HG03095 (cell line): ENCODE results near the gene CLSTN2.
"Not testable (repeated sequence)": the region's sequence is repeated elsewhere in the genome, so short reads cannot be mapped to it uniquely, and the experiment has no call there.

Experiments used
- ATAC-seq: cut with Tn5 transposase; IDR thresholded peaks from one replicate; pipeline ENCODE4 v1.9.1; 2021; ENCODE audit warnings: moderate library complexity; ENCODE audit not compliant: unreplicated experiment

The CLSTN2 gene

DNA sequence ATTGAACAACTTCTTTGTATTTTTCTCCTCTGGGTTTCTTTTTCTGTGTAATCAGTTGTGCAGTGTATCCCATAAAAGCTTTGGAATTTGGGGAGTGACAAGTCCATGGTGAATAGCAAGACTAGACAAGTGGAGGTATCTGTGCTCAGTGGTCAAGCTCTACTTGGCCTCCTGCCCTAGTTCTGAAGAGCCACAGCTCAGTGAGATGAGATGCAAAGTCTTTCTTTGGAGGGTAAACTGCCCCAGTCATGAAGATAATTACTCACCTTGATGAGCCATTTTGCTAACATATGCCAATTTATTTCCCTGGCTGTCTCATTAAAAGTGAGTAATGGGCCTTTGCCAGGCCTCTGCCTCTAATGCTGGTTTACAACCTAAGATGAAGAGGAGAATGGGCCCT is 471.7 kb downstream of the CLSTN2 start:
- no peak for ATAC-seq

DNA sequence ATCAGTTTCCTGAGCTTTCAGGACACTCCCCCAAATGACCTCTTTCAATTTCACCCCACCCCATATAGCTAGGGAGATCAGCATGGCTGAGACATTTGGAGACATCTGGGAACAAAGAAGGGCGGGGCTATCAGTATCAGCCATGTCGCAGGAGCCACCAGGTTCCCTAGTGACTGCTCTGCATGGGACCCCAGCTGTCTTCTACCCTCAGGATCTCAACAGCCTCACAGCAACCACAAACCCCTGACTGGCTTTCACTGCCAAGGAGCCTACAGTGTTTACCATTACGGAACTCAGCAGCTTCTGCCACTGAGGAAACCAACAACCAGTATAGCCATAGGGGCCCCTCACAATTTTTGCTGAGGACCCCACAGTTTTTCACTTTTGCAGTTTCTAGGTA is 473.3 kb downstream of the CLSTN2 start:
- ATAC-seq = no peak

DNA sequence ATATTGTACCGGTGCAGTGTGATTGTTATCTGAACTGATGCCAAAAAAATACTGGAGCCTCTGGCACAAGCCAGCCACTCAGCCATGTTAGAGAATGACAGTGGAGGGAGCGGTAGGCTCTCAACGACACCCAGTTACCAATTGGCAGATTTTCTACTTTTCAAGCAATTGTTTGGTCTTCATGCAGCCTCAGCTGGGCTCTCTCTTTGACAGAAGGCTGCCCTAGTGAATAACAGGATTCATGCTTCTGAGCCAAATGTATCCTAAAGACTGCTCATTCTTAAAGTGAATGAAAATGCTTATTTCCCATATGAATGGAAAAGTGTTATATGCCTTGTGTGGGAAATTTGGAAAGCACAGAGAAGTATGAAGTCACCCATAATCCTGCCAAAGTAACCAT is 481.7 kb downstream of the CLSTN2 start:
- no peak for ATAC-seq

- no peak for ATAC-seq
Measured at GRCh38 chr3:140420621-140421357, 485.8 kb downstream of the CLSTN2 start.

GRCh38 chr3:140421884-140422283 is 486.9 kb downstream of the CLSTN2 start:
- no peak for ATAC-seq

DNA sequence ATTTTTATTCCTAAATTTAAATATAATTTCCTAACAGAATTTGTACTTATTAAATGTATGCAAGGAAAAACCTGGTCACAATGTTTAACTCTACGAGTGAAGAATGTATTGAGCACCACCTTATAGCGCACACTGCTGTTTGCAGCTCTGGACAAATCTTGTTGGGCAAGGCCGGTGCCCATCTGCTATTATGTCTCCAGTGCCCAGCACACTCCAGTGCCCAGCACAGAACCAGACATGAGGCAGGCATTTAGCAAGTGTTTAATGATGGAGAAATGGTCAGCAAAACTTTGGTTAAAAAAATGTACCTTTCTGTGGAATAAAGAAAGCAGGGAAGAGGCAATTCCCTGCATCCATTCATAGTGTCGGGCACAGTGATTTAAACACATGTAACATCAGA is 488.2 kb downstream of the CLSTN2 start:
- ATAC-seq = no peak

DNA sequence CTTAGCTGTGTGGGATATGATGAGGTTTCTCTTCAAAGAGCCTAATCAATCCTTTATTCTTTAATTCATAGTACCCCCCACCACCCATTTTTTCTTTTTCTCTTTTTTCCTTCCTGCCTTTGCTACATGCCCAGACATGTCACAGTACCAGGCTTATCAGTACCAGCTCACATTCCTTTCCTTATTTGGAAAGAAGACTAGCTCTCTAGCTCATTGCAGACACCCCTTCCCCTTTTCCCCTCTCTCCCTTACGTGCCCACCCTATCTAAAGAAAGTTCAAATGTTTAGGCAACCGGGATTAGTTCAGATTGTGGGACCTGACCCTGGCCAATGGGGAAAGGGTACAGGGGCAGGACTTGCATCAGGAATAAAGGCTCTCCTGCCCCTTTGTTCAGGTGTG is 488.6 kb downstream of the CLSTN2 start:
- not testable (repeated sequence) for ATAC-seq

- ATAC-seq = no peak
Measured at GRCh38 chr3:140424211-140424610, 489.2 kb downstream of the CLSTN2 start.

GRCh38 chr3:140424726-140425125 is 489.7 kb downstream of the CLSTN2 start:
- ATAC-seq = no peak

GRCh38 chr3:140427786-140428185 is 492.8 kb downstream of the CLSTN2 start:
- no peak for ATAC-seq

GRCh38 chr3:140428380-140428779 is 493.4 kb downstream of the CLSTN2 start:
- ATAC-seq = no peak

GRCh38 chr3:140429791-140430190 is 494.8 kb downstream of the CLSTN2 start:
- no peak for ATAC-seq

DNA sequence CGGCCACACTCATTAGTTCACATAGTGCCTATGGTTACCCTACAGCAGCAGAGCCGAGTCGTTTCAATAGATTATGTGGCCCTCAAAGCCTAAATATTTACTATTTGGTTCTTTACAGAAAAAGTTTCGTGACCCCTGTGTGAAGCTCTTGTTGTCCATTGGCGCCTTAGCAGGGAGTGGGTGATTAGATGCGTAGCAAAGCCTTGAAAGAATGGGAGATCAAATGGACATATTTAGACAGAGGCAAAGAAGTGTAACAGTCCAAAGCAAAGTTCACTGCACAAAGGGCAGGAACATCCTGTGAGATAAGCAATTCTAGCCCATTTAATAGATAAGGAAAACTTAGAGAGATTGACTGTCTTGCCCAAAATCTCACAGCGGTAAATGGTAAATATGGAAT is 495.5 kb downstream of the CLSTN2 start:
- no peak for ATAC-seq

DNA sequence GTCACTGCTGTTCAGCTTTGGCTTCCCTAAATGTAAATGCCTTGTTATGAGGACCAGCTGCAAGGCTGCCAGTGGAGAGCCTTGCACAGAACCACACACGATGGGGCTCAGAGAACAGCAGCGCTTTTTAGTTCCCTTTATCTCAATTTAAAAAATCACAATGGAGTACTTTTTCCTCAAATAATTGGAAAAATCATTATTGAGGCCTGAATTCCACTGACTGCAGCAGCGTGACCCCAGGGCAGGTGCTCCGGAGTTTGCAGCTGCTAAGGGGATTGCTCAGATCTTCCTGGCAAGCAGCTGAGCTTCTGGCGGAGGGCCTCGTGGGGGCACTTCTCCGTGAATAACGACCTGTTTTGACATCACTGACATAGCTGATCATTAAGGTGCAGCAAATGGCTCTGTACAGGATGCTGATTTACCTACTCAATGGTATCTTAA is 497.3 kb downstream of the CLSTN2 start:
- ATAC-seq = no peak

DNA sequence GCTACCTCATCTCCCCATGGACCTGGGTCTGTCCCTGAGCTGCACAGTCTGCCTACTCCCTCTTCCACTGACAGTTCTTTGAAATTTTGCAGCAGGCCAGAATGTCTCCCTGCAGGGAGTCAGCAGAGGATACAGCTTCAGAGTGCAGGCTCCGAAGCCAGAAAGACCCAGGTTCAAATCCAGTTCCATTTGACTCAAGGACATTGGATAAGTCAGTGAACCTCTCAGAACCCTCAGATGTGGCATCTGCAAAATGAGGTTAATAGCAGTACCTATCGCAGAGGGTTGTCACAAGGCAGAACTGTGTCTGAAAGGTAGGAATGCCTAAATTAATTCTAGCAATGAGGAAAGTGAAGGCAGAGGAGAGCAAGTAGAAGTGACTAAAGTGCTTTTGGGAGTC is 498.4 kb downstream of the CLSTN2 start:
- ATAC-seq = no peak

GRCh38 chr3:140434261-140434905 is 499.4 kb downstream of the CLSTN2 start:
- no peak for ATAC-seq

GRCh38 chr3:140436421-140436820 is 501.4 kb downstream of the CLSTN2 start:
- ATAC-seq = no peak

DNA sequence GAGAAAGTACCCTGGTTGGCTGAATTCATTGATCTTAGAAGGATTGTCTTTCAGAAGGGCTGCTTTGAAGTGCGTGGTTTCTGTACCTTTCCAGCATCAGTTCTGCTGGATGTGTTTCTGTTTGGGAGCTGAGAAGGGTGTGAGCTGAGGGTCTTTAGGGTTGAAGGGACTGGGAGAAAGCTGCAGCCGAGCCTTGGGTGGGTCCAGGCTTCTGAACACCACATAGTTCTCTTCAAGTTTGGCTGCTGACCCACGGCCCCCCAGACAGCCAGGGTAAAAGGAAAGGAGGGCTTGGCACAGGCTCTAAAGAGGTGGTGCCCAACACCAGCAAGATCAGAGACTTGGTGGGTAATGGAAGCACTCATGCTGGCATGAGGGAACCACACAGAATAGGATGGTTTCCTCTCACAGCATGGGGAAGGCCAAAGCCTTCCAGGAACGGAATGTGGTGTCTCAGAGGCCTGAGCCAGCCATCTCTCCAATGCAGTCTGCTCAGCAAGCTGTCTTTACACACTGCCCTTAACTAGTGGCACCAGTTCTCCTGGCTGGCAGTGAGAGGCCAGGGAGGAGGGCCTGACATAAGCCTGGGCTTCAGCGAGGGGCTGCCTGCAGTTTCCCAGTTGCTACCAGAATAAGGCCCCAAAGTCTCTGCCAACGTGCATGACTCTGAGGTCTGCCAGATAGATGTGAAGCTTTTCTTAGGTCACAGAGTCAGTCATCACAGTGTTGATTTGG is 503.9 kb downstream of the CLSTN2 start:
- no peak for ATAC-seq

DNA sequence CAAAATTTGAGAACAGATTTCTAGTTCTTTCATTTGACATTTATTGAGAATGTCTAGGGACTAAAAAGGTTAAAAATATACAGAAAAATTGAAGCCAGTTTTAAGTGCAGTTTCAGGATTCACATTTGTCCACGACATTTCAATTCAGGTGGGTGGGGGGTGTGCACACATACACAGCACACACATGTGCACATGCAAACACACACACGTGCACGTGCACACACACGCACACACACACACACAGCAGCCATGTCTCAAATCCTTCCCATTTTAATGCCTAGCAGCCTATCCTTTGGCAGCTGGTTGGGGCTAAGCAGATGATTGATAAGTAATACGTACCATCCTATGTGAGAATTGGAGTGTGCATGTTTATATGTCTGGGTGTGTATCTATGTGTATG is 504.5 kb downstream of the CLSTN2 start:
- no peak for ATAC-seq

DNA sequence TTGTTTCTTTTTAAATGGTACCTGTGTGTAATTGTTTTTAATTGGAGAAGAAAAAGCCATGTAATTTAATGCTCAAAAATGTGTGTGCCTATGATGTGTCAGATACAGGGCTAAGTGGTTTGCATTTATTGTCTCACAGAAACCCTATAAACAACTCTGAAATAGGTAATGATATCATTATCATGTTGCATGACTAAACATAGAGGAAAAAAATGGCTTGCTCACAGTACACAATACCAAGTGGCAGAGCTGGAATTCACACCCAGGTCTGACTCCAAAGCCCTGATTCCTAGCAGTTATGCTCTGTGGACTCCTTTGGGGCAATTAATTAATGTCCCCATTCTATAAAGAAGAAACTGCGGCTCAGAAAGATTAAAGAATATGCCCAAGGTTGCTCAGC is 505.5 kb downstream of the CLSTN2 start:
- ATAC-seq = no peak

DNA sequence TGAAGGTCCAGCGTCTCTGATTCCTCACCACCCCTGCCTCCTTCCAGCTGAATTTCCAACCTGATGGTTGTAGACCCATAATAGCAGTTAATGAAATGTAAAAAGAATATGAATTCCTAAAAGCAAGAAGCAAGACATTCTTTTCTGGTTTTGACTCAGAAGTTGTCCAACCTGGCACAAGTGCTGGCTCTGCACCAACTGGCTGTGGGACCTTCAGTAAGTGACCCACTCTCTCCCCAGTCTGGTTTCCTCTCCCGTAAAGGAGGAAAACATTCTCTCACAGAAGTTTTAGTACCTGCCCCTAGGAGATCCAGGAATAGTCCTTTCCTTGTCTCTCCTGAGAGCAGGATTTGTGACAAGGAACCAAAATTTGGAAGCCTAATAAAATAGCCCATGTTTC is 506.0 kb downstream of the CLSTN2 start:
- ATAC-seq = no peak

DNA sequence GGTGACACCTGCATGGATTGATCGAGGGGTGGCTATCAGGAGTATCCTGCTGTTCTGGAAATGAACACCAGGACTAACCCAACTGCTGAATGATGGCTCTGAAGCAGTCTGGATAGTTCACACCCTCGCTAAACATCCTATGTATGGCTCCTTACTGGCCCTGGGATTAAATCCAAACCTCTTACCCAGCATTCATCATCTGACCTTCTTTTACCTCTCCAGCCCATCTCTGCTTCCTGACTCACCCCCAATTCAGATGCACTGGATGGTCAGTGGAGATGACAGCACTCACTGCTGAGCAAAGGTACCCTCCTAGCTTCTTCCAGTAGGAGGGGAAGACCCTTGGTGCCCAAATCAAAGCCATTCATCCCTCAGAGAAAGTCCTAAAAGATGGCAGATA is 507.6 kb downstream of the CLSTN2 start:
- no peak for ATAC-seq
